ENCODE results near the gene LHFPL6. TPM values are rescaled to one million over a fixed set of nuclear protein-coding genes. Genes with fewer than 3 reads are reported as not detected.

The LHFPL6 gene
- total and polyA plus RNA-seq, 9 of the 15 experiments (the other 6 are each of a cell fraction or from before 2014, with no cell fraction given) = 0.18 TPM; not detected in 8

DNA sequence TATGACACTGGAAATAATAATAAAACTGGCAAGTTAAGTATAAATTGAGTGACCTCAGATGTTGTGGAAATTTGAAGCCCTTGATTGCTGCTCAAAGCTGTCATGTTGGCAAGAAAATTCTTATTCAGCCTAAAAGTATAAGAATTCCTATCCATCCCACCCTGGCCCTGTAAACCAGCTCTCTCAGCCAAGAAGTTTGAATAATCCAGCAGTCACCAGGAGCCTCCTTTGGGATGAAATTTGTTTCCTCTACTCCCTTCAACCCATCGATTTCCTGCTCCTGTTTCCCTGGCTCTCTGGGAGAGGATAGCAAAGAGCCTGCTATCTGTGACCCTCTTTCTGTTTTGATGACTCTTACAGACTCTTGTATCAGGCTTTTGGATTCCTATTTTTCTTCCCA is 169.3 kb downstream of the LHFPL6 start:
- H4K20me1 ChIP-seq (replicated peaks; ENCODE audit: control insufficient read depth, insufficient read depth, low read length) = no peaks in the 10 kb centered on the region
- H3K9ac ChIP-seq (ENCODE audit: insufficient read depth in 1 of 2, low read depth in 2 of 2, low read length in 2 of 2) = no peak overlapping the region
- WGBS (ENCODE audit: insufficient coverage, low coverage, missing lambda C conversion rate) = 0% methylated on average over 1 of the region's 1 CpG
- ChIA-PET POLR2A (interaction anchor here (1.4 kb wide), 1 partner anchor 14 kb away, joined by 3 read pairs; no protein-coding TSS in a partner anchor), CTCF (ENCODE audit: low intra/inter-chr PET ratio) (no interaction called here)
- no peak overlapping the region for H2AFZ ChIP-seq (ENCODE audit: low read depth, low read length)
- H3K9me1 ChIP-seq (ENCODE audit: control insufficient read depth, insufficient read depth, low read length) = no peaks in the 10 kb centered on the region
- H3K4me1 ChIP-seq (replicated peaks in 1 of 2; ENCODE audit: control insufficient read depth in 2 of 2, insufficient read depth in 2 of 2, low read length in 2 of 2) = no peaks in the 10 kb centered on the region
- FAIRE-seq = no peak
- intact Hi-C loops (cut with micrococcal nuclease) = no loop called here
- no peaks in the 10 kb centered on the region for H3K27me3 ChIP-seq (ENCODE audit: control insufficient read depth in 2 of 2, insufficient read depth in 2 of 2, low read length in 2 of 2)
- H3K9me3 ChIP-seq (replicated peaks; ENCODE audit: control insufficient read depth, insufficient read depth, low read depth, low read length) = no peaks in the 10 kb centered on the region
- no peaks in the 10 kb centered on the region for H3K36me3 ChIP-seq (ENCODE audit: control insufficient read depth, insufficient read depth, low read length)
- no peak for TF ChIP-seq ELF1 (tag; IDR thresholded peaks at IDR 0.05)
- H3K79me2 ChIP-seq (ENCODE audit: control insufficient read depth, insufficient read depth, low read length) = no peaks in the 10 kb centered on the region
- H3K4me2 ChIP-seq (ENCODE audit: insufficient read depth, low read length) = no peak overlapping the region
- DNase-seq (ENCODE audit: extremely low read depth in 1 of 4, low spot score in 3 of 4) = no peak
- no peak overlapping the region for H3K4me3 ChIP-seq
- no peak overlapping the region for H3K27ac ChIP-seq (ENCODE audit: extremely low read depth, low read depth, low read length)
- no TSS peak for BruUV-seq (replicated peaks)
- no peak for ATAC-seq
- in situ Hi-C loops (cut with MboI) = no loop called here

DNA sequence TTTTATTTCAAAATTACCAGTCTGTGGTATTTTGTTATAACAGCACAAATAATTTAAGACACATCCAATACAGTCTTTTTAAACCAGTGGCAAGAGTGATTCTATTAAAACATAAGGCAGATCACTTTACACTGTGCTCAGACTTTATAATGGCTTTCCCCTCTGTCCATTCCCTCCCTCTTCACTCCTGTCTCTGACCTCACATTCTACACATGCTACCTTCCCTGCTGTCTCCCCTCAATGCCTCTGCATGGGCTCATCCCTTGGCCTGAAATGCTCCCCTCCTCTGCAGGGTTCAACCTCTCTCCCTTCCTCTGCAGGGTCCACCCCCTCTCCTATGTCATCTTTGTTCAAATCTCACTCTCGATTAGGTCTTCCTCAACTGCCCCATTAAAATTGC is 170.8 kb downstream of the LHFPL6 start:
- FAIRE-seq (no peak), DNase-seq (ENCODE audit: extremely low read depth in 1 of 4, low spot score in 3 of 4) (no peak), ATAC-seq (no peak)
- H3K4me2 ChIP-seq (ENCODE audit: insufficient read depth, low read length) = no peak overlapping the region
- intact Hi-C loops (cut with micrococcal nuclease) = no loop called here
- ChIA-PET POLR2A (no interaction called here), CTCF (ENCODE audit: low intra/inter-chr PET ratio) (no interaction called here)
- H3K79me2 ChIP-seq (ENCODE audit: control insufficient read depth, insufficient read depth, low read length) = no peaks in the 10 kb centered on the region
- no peak overlapping the region for H3K9ac ChIP-seq (ENCODE audit: insufficient read depth in 1 of 2, low read depth in 2 of 2, low read length in 2 of 2)
- H3K27ac ChIP-seq (ENCODE audit: extremely low read depth, low read depth, low read length) = no peak overlapping the region
- no peaks in the 10 kb centered on the region for H3K9me3 ChIP-seq (replicated peaks; ENCODE audit: control insufficient read depth, insufficient read depth, low read depth, low read length)
- H3K27me3 ChIP-seq (ENCODE audit: control insufficient read depth in 2 of 2, insufficient read depth in 2 of 2, low read length in 2 of 2) = no peaks in the 10 kb centered on the region
- H3K9me1 ChIP-seq (ENCODE audit: control insufficient read depth, insufficient read depth, low read length) = no peaks in the 10 kb centered on the region
- no peaks in the 10 kb centered on the region for H3K36me3 ChIP-seq (ENCODE audit: control insufficient read depth, insufficient read depth, low read length)
- H4K20me1 ChIP-seq (replicated peaks; ENCODE audit: control insufficient read depth, insufficient read depth, low read length) = no peaks in the 10 kb centered on the region
- no TSS peak for BruUV-seq (replicated peaks)
- WGBS (ENCODE audit: insufficient coverage, low coverage, missing lambda C conversion rate) = 0% methylated on average over 1 of the region's 1 CpG
- H3K4me1 ChIP-seq (replicated peaks in 1 of 2; ENCODE audit: control insufficient read depth in 2 of 2, insufficient read depth in 2 of 2, low read length in 2 of 2) = no peaks in the 10 kb centered on the region
- H2AFZ ChIP-seq (ENCODE audit: low read depth, low read length) = no peak overlapping the region
- no peak overlapping the region for H3K4me3 ChIP-seq
- in situ Hi-C loops (cut with MboI) = no loop called here
- TF ChIP-seq FIP1L1 (IDR thresholded peaks at IDR 0.05; ENCODE audit: low read depth, low read length, poor library complexity, severe bottlenecking) (no peak), PYGO2 (tag; IDR thresholded peaks at IDR 0.05) (no peak), PTBP1 (IDR thresholded peaks at IDR 0.05; ENCODE audit: low read depth, low read length) (no peak), CHD4 (IDR thresholded peaks at IDR 0.05; ENCODE audit: insufficient read depth, insufficient replicate concordance, low read depth, low read length, poor library complexity, severe bottlenecking) (no peak), ADNP (tag; IDR thresholded peaks at IDR 0.05) (no peak)
- TF ChIP-seq, protein P1, sequence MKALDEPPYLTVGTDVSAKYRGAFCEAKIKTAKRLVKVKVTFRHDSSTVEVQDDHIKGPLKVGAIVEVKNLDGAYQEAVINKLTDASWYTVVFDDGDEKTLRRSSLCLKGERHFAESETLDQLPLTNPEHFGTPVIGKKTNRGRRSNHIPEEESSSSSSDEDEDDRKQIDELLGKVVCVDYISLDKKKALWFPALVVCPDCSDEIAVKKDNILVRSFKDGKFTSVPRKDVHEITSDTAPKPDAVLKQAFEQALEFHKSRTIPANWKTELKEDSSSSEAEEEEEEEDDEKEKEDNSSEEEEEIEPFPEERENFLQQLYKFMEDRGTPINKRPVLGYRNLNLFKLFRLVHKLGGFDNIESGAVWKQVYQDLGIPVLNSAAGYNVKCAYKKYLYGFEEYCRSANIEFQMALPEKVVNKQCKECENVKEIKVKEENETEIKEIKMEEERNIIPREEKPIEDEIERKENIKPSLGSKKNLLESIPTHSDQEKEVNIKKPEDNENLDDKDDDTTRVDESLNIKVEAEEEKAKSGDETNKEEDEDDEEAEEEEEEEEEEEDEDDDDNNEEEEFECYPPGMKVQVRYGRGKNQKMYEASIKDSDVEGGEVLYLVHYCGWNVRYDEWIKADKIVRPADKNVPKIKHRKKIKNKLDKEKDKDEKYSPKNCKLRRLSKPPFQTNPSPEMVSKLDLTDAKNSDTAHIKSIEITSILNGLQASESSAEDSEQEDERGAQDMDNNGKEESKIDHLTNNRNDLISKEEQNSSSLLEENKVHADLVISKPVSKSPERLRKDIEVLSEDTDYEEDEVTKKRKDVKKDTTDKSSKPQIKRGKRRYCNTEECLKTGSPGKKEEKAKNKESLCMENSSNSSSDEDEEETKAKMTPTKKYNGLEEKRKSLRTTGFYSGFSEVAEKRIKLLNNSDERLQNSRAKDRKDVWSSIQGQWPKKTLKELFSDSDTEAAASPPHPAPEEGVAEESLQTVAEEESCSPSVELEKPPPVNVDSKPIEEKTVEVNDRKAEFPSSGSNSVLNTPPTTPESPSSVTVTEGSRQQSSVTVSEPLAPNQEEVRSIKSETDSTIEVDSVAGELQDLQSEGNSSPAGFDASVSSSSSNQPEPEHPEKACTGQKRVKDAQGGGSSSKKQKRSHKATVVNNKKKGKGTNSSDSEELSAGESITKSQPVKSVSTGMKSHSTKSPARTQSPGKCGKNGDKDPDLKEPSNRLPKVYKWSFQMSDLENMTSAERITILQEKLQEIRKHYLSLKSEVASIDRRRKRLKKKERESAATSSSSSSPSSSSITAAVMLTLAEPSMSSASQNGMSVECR (CRISPR knock-in tag; IDR thresholded peaks at IDR 0.05) = no peak
- TF ChIP-seq, protein P2, sequence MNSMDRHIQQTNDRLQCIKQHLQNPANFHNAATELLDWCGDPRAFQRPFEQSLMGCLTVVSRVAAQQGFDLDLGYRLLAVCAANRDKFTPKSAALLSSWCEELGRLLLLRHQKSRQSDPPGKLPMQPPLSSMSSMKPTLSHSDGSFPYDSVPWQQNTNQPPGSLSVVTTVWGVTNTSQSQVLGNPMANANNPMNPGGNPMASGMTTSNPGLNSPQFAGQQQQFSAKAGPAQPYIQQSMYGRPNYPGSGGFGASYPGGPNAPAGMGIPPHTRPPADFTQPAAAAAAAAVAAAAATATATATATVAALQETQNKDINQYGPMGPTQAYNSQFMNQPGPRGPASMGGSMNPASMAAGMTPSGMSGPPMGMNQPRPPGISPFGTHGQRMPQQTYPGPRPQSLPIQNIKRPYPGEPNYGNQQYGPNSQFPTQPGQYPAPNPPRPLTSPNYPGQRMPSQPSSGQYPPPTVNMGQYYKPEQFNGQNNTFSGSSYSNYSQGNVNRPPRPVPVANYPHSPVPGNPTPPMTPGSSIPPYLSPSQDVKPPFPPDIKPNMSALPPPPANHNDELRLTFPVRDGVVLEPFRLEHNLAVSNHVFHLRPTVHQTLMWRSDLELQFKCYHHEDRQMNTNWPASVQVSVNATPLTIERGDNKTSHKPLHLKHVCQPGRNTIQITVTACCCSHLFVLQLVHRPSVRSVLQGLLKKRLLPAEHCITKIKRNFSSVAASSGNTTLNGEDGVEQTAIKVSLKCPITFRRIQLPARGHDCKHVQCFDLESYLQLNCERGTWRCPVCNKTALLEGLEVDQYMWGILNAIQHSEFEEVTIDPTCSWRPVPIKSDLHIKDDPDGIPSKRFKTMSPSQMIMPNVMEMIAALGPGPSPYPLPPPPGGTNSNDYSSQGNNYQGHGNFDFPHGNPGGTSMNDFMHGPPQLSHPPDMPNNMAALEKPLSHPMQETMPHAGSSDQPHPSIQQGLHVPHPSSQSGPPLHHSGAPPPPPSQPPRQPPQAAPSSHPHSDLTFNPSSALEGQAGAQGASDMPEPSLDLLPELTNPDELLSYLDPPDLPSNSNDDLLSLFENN (IDR thresholded peaks at IDR 0.05; ENCODE audit: low read depth in 2 of 2, low read length in 2 of 2) = no peak
